Astrocyte of the spinal cord (primary cell): ENCODE results near the gene ANK3.

ENCODE experiments used
- DNase-seq: peaks from one replicate; pipeline ENCODE4 v3.0.0; 2011; ENCODE audit warnings: low read depth, low spot score
- H3K4me3 ChIP-seq: 2 replicates; pipeline ENCODE4 v1.5.1; 2011; ENCODE audit warnings: low read depth, mild to moderate bottlenecking, low read length, moderate library complexity
- CTCF ChIP-seq: IDR thresholded peaks from 2 replicates; pipeline ENCODE4 v1.5.1; 2012; ENCODE audit warnings: low read depth, mild to moderate bottlenecking, low read length, inconsistent platforms
- in situ Hi-C: cut with HindIII; loops from 2 replicates; pipeline ENCODE4 v1.10.0; 2017; ENCODE audit warnings: low sequenced_read_pairs

The ANK3 gene

GRCh38 chr10:60140651-60141632 lies 248.7 kb downstream of the ANK3 start:
- in situ Hi-C loops: no loop called here
- H3K4me3 ChIP-seq: peak overlapping the region; percentile 17
- peak; percentile 62 for DNase-seq
- TF ChIP-seq CTCF: no peak

GRCh38 chr10:60139798-60140566 lies 249.7 kb downstream of the ANK3 start:
- in situ Hi-C loops: no loop called here
- TF ChIP-seq CTCF: no peak
- H3K4me3 ChIP-seq: peak overlapping the region; percentile 17
- DNase-seq: peak; percentile 71

GRCh38 chr10:60139290-60139689 lies 250.4 kb downstream of the ANK3 start:
- H3K4me3 ChIP-seq: no peak overlapping the region
- TF ChIP-seq CTCF: no peak

GRCh38 chr10:60138842-60139241 lies 250.8 kb downstream of the ANK3 start:
- no peak overlapping the region for H3K4me3 ChIP-seq

More at GRCh38 chr10:60139290-60139689, 250.4 kb downstream of the ANK3 start:
- in situ Hi-C loops: no loop called here
- DNase-seq: no peak

GRCh38 chr10:60138026-60138425 lies 251.6 kb downstream of the ANK3 start:
- in situ Hi-C loops: no loop called here
- no peak overlapping the region for H3K4me3 ChIP-seq
- DNase-seq: no peak
- no peak for TF ChIP-seq CTCF

More at GRCh38 chr10:60138842-60139241, 250.8 kb downstream of the ANK3 start:
- in situ Hi-C loops: no loop called here
- DNase-seq: no peak
- no peak for TF ChIP-seq CTCF

GRCh38 chr10:60137292-60137992 lies 252.2 kb downstream of the ANK3 start:
- no peak overlapping the region for H3K4me3 ChIP-seq
- no peak for TF ChIP-seq CTCF
- in situ Hi-C loops: no loop called here
- DNase-seq: no peak
